GM21423 (cell line): ENCODE measurements around the gene INSYN2B.
A peak's percentile ranks its signal among the peaks of the same experiment; 100 is the strongest.
"Not testable (repeated sequence)": the region's sequence is repeated elsewhere in the genome, so short reads cannot be mapped to it uniquely, and the experiment has no call there.

ENCODE experiments used
- ATAC-seq: cut with Tn5 transposase; IDR thresholded peaks from one replicate; pipeline ENCODE4 v1.9.1; 2021; ENCODE audit warnings: mild to moderate bottlenecking, moderate library complexity; ENCODE audit not compliant: unreplicated experiment

INSYN2B gene

GRCh38 chr5:169860585-169860984 is 119.7 kb downstream of the INSYN2B start:
- peak; percentile 63 for ATAC-seq

DNA sequence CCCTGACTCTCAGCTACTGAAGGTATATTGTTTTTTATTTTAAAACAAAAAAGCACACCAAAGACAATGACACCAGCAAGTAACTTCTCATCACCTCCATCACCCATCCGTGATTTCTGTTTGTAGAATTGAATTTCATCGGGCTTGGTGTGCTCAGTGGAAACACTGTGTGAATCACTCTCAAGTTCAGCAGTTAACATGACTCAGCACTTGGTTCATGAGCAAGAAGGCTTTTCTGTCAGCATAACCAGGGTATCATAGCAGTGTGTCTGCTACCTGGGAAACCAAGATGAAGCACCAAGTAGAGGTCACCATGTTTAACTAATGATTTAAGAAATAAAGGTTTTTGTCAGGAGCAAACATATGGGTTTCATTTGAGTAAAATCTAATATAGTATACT is 123.7 kb downstream of the INSYN2B start:
- no peak for ATAC-seq

- ATAC-seq: no peak
These were observed 128.9 kb downstream of the INSYN2B start for GRCh38 chr5:169851321-169851850.

GRCh38 chr5:169850409-169850808 is 129.9 kb downstream of the INSYN2B start:
- ATAC-seq: no peak

- no peak for ATAC-seq
These were observed 131.5 kb downstream of the INSYN2B start for GRCh38 chr5:169848792-169849191.

DNA sequence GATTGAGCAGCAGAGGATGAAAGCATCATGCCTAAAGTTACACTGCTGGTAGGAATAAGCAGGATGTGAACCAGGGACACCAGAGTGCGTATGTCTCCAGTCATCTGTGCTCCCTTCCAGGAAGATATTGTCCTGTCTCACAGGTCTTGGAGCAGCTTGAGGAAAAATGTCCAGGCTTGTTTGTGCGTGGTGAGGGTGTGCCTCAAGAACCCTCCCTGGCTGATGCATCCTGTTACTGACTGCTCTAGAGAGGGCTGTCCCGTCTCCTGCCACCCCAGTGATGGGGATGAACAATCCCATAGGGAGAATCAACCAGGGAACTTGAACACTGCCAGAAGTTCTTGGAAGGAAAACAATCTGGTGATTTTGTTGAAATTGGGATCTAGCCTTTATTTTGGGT is 132.0 kb downstream of the INSYN2B start:
- ATAC-seq: no peak

DNA sequence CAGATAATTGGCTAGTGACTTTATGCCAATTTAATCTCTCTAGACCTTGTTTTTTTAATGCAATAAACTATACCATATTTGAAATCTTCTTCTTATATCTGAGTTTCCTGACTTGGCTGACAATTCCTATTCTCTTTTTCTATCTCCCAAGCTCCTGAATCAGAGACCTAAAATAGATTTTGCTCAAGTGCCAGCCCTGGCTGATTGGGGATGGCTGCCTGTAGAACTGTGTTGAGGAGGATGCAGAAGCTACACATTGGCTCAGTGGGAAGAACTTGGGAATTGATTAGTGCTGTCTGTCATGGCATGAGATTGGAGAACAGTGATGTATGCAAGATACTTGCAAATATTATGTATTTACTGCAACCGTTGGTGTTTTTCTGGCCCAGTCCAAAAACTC is 132.8 kb downstream of the INSYN2B start:
- no peak for ATAC-seq

- ATAC-seq: no peak
These were observed 137.6 kb downstream of the INSYN2B start for GRCh38 chr5:169842699-169843098.

GRCh38 chr5:169840405-169840804 is 139.9 kb downstream of the INSYN2B start:
- no peak for ATAC-seq

DNA sequence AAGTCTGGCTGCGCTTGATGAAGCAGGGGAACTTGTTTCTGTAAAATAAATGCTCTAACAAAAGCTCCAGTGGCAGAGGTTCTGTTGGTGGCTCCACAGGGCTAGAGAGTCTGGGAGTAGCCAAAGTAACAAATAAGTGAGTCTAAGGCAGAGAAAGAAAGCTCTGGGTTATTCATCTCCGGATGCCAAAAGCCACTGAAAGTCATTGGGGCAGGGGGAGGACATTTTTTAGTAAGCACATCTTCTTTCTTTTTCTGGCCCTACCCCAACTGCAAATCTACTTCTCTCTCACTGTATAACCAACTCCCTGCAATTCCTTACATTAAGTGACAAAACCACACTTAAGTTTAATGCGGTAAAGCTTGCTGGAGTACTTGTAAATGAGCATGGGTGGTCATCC is 141.6 kb downstream of the INSYN2B start:
- peak; percentile 93 for ATAC-seq

GRCh38 chr5:169837686-169838085 is 142.6 kb downstream of the INSYN2B start:
- no peak for ATAC-seq

GRCh38 chr5:169836835-169837536 is 143.3 kb downstream of the INSYN2B start:
- ATAC-seq: no peak

DNA sequence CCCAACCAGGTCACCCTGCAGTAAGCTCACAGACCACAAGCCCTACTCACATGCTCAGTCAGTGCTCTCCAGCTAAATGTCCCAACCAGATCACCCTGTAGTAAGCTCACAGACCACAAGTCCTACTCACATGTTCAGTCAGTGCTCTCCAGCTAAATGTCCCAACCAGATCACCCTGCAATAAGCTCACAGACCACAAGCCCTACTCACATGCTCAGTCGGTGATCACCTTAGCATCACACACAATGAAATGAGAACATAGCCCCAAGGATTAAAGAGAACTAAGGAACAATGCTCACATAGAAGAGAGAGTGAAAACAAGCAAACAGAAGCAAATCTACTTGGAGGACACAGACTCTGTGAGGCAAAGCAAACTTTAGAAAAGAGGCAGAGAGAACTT is 145.8 kb downstream of the INSYN2B start:
- ATAC-seq: not testable (repeated sequence)

- not testable (repeated sequence) for ATAC-seq
These were observed 146.5 kb downstream of the INSYN2B start for GRCh38 chr5:169833681-169834292.

- peak; percentile 30 for ATAC-seq
These were observed 147.4 kb downstream of the INSYN2B start for GRCh38 chr5:169832845-169833244.

DNA sequence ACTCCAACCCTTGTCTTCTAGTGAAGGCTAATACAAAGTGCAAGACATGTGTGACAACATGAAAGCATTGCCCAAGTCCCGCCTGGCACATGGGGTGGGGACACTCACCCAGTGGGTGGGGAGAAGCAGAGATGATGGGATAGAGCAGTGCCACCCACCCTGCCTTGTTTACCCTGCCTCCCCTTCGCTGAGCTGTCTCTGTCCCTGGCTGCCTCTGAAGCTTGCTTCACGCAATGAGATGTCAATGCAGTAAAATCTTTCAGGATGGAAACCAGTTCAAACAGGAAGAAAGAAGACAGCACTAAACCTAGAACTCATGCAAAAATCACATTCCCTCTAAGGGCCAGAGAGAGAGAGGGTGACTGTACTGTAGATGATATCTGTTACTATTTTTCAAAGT is 148.0 kb downstream of the INSYN2B start:
- no peak for ATAC-seq

DNA sequence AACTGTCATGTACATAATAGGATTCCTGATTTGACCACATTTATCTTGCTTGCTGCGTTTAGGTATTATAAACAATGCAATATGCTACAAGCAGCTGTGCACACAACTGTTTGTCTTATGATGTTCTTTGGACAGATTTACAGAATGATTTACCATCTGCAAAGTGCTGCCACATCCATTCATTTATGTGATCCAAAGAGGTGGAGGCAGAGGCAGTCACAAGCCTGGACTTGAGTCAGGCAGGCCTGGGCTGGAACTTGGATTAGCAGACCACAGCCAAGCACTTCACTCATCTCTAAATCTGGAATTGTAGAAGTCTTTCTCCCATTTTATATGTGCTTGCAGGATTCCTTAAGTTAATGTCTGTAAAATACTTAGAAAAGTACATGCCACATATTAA is 149.0 kb downstream of the INSYN2B start:
- no peak for ATAC-seq

DNA sequence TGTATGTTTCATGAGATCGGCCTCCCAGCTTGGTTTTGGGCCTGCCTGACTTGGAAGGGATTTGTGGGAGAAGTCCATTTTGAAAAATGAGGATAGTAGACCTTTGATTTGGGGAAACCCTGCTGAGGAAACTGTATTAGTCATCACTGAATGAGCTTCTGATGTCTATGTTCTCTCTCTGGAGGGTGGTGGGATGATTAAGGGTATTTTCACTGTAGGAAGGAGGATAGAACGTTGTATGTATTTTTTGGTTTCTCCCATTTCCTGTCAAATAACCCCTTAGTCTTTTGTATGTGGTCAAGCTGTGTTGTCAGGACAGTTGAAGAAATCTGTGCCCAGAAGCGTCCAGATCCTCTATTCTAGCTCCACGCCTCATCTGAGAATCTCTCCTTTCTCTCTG is 151.9 kb downstream of the INSYN2B start:
- peak; percentile 42 for ATAC-seq

- ATAC-seq: no peak
These were observed 152.5 kb downstream of the INSYN2B start for GRCh38 chr5:169827769-169828168.

GRCh38 chr5:169826618-169827017 is 153.7 kb downstream of the INSYN2B start:
- ATAC-seq: no peak

GRCh38 chr5:169817031-169817430 is 163.3 kb downstream of the INSYN2B start:
- ATAC-seq: no peak

GRCh38 chr5:169814522-169814921 is 165.8 kb downstream of the INSYN2B start:
- no peak for ATAC-seq
